ACC112 (cell line): Measurements from ENCODE around the gene CUL2.

ENCODE experiments used
- H2AFZ ChIP-seq: fragments of 200-600 bp; sonication (generic); one replicate; pipeline ENCODE4 v1.6.0; 2017; ENCODE audit warnings: antibody characterized with exemption, low read length; ENCODE audit not compliant: unreplicated experiment
- H3K27ac ChIP-seq: fragments of 200-600 bp; sonication (generic); 2 replicates; pipeline ENCODE4 v1.5.1; 2014; ENCODE audit warnings: low read depth, mild to moderate bottlenecking, antibody characterized with exemption, low read length, moderate library complexity
- H3K27me3 ChIP-seq: fragments of 200-600 bp; sonication (generic); 2 replicates; pipeline ENCODE4 v1.6.1; 2014; ENCODE audit warnings: mild to moderate bottlenecking, antibody characterized with exemption, low read length, moderate library complexity, mixed read lengths; ENCODE audit not compliant: insufficient read depth
- H3K36me3 ChIP-seq: fragments of 200-600 bp; sonication (generic); 2 replicates; pipeline ENCODE4 v1.6.1; 2016; ENCODE audit warnings: mild to moderate bottlenecking, antibody characterized with exemption, low read length, moderate library complexity, mixed read lengths; ENCODE audit not compliant: insufficient read depth
- H3K4me1 ChIP-seq: fragments of 200-600 bp; sonication (generic); one replicate; pipeline ENCODE4 v1.6.1; 2016; ENCODE audit warnings: low read length, mixed read lengths; ENCODE audit not compliant: insufficient read depth, unreplicated experiment, control insufficient read depth
- H3K4me3 ChIP-seq: fragments of 200-600 bp; sonication (generic); 2 replicates; pipeline ENCODE4 v1.5.1; 2014; ENCODE audit warnings: mild to moderate bottlenecking, low read depth, low read length
- H3K79me2 ChIP-seq: fragments of 200-600 bp; sonication (generic); one replicate; pipeline ENCODE4 v1.6.0; 2016; ENCODE audit warnings: low read length; ENCODE audit not compliant: control insufficient read depth, unreplicated experiment, insufficient read depth

Gene CUL2

GRCh38 chr10:35079763-35080162 is 10.4 kb downstream of the CUL2 start:
- Histone ChIP-seq H3K27me3 (no peaks in the 10 kb centered on the region), H3K79me2 (peaks cover 79% of the 10 kb centered on the region), H3K36me3 (peaks cover 15% of the 10 kb centered on the region; the same call in 1 of the 2 replicates), H3K27ac (peak overlapping the region; percentile 51), H3K4me3 (no peak overlapping the region), H2AFZ (no peak overlapping the region), H3K4me1 (peaks cover 12% of the 10 kb centered on the region)

GRCh38 chr10:35079265-35079664 is 10.9 kb downstream of the CUL2 start:
- peaks cover 14% of the 10 kb centered on the region for H3K4me1 ChIP-seq
- H3K27me3 ChIP-seq = no peaks in the 10 kb centered on the region
- H3K79me2 ChIP-seq = peaks cover 79% of the 10 kb centered on the region
- peaks cover 15% of the 10 kb centered on the region; the same call in 1 of the 2 replicates for H3K36me3 ChIP-seq
- H3K27ac ChIP-seq = peak overlapping the region; percentile 51
- H3K4me3 ChIP-seq = no peak overlapping the region
- no peak overlapping the region for H2AFZ ChIP-seq

DNA sequence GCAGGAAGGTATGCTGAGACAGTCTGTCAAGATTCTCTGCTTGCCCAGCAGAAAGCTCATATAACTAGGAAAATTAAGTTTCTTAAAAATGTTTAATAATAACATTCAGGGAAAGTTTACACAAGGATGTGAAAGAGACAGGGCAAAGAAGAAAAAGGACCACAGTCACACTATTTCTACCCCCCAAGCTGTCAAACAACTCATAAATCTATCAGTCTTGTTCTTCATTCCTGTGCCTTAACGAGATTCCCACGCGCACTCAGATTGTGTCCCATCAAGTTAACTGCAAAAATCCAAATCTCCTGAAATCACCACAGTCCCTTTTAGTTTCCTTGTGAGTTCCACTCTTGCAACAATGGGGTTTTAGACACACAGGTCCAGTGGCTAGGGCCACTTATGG is 14.9 kb downstream of the CUL2 start:
- Histone ChIP-seq H3K79me2 (peaks cover 65% of the 10 kb centered on the region), H2AFZ (no peak overlapping the region), H3K36me3 (no peaks in the 10 kb centered on the region), H3K27me3 (no peaks in the 10 kb centered on the region), H3K4me3 (no peak overlapping the region), H3K4me1 (peaks cover 20% of the 10 kb centered on the region), H3K27ac (no peak overlapping the region)

- Histone ChIP-seq H3K27ac (no peak overlapping the region), H3K27me3 (no peaks in the 10 kb centered on the region), H2AFZ (no peak overlapping the region), H3K79me2 (peaks cover 58% of the 10 kb centered on the region), H3K4me3 (no peak overlapping the region), H3K4me1 (peaks cover 11% of the 10 kb centered on the region), H3K36me3 (no peaks in the 10 kb centered on the region)
Measured at GRCh38 chr10:35074266-35074665, 15.9 kb downstream of the CUL2 start.

- peaks cover 35% of the 10 kb centered on the region for H3K79me2 ChIP-seq
- no peak overlapping the region for H3K27ac ChIP-seq
- H3K36me3 ChIP-seq = no peaks in the 10 kb centered on the region
- peaks cover 8% of the 10 kb centered on the region for H3K4me1 ChIP-seq
- H3K27me3 ChIP-seq = no peaks in the 10 kb centered on the region
- H3K4me3 ChIP-seq = no peak overlapping the region
- no peak overlapping the region for H2AFZ ChIP-seq
Measured at GRCh38 chr10:35070521-35070920, 19.6 kb downstream of the CUL2 start.

- peaks cover 8% of the 10 kb centered on the region for H3K4me1 ChIP-seq
- no peaks in the 10 kb centered on the region for H3K27me3 ChIP-seq
- H3K79me2 ChIP-seq = no peaks in the 10 kb centered on the region
- H3K36me3 ChIP-seq = peaks cover 7% of the 10 kb centered on the region; the same call in 1 of the 2 replicates
- H2AFZ ChIP-seq = no peak overlapping the region
- H3K4me3 ChIP-seq = no peak overlapping the region
- no peak overlapping the region for H3K27ac ChIP-seq
Measured at GRCh38 chr10:35063837-35064454, 26.2 kb downstream of the CUL2 start.

GRCh38 chr10:35059481-35059880 is 30.7 kb downstream of the CUL2 start:
- no peak overlapping the region for H2AFZ ChIP-seq
- H3K79me2 ChIP-seq = peaks cover 5% of the 10 kb centered on the region
- H3K4me1 ChIP-seq = peaks cover 31% of the 10 kb centered on the region
- H3K27ac ChIP-seq = no peak overlapping the region
- no peak overlapping the region for H3K4me3 ChIP-seq
- no peaks in the 10 kb centered on the region for H3K27me3 ChIP-seq
- H3K36me3 ChIP-seq = peaks cover 15% of the 10 kb centered on the region

GRCh38 chr10:35058686-35059085 is 31.5 kb downstream of the CUL2 start:
- H2AFZ ChIP-seq = no peak overlapping the region
- peaks cover 5% of the 10 kb centered on the region for H3K79me2 ChIP-seq
- H3K36me3 ChIP-seq = peaks cover 21% of the 10 kb centered on the region
- H3K27ac ChIP-seq = peak overlapping the region; percentile 63
- no peaks in the 10 kb centered on the region for H3K27me3 ChIP-seq
- H3K4me1 ChIP-seq = peaks cover 31% of the 10 kb centered on the region
- peak overlapping the region; percentile 3; the same call in 1 of the 2 replicates for H3K4me3 ChIP-seq

DNA sequence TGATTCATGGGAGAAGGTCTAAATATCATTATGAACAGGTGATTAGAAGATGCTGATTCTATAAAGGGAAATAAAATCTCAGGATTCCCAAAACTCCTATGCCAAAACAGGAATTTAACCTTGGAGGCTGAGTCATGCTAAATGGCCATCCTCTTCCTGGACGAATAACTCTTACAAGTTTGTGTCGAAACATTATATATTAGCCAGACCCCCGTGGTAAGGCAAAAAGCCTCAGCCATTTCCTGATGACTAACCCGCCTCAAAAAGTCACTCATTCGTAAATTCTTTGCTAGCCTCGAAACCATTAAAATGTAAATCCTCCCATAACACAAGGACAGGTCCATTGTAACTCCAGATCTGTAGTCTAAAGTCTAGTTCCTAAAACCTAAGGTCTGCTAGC is 32.0 kb downstream of the CUL2 start:
- H3K27me3 ChIP-seq = no peaks in the 10 kb centered on the region
- H3K79me2 ChIP-seq = peaks cover 5% of the 10 kb centered on the region
- H3K4me3 ChIP-seq = peak overlapping the region; percentile 3; the same call in 1 of the 2 replicates
- peaks cover 23% of the 10 kb centered on the region for H3K36me3 ChIP-seq
- H2AFZ ChIP-seq = no peak overlapping the region
- peak overlapping the region; percentile 63 for H3K27ac ChIP-seq
- H3K4me1 ChIP-seq = peaks cover 31% of the 10 kb centered on the region

GRCh38 chr10:35056686-35057085 is 33.5 kb downstream of the CUL2 start:
- H3K79me2 ChIP-seq = peaks cover 5% of the 10 kb centered on the region
- H3K4me3 ChIP-seq = no peak overlapping the region
- peak overlapping the region; percentile 17; the same call in 1 of the 2 replicates for H3K27ac ChIP-seq
- no peaks in the 10 kb centered on the region for H3K27me3 ChIP-seq
- no peak overlapping the region for H2AFZ ChIP-seq
- H3K4me1 ChIP-seq = peaks cover 31% of the 10 kb centered on the region
- peaks cover 29% of the 10 kb centered on the region for H3K36me3 ChIP-seq

GRCh38 chr10:35056133-35056532 is 34.0 kb downstream of the CUL2 start:
- Histone ChIP-seq H3K4me3 (no peak overlapping the region), H3K27me3 (no peaks in the 10 kb centered on the region), H3K36me3 (peaks cover 29% of the 10 kb centered on the region), H2AFZ (no peak overlapping the region), H3K79me2 (peaks cover 5% of the 10 kb centered on the region), H3K4me1 (peaks cover 31% of the 10 kb centered on the region), H3K27ac (no peak overlapping the region)
